ENCODE data around the gene RALGDS. TPM values are rescaled to one million over a fixed set of nuclear protein-coding genes. Genes with fewer than 3 reads are reported as not detected.
"Not testable (repeated sequence)": the region's sequence is repeated elsewhere in the genome, so short reads cannot be mapped to it uniquely, and the experiment has no call there.

The RALGDS gene
- 10 to 100 TPM; 56.4 to 58.9 TPM for total RNA-seq
- polyA plus RNA-seq (ENCODE audit: insufficient read length in 6 of 6): 10 to 100 TPM; 43.5 to 54.3 (median 48.2) TPM
- long read RNA-seq, donor 1, partial matches to known transcripts: 0 of 3 reads
- long read RNA-seq, donor 1, other reads (novel, unspliced or antisense): 0 of 3 reads
- long read RNA-seq, donor 2, full-length matches to known transcripts: 5 of 5 reads
- long read RNA-seq, donor 2, partial matches to known transcripts: 0 of 5 reads
- long read RNA-seq, donor 2, other reads (novel, unspliced or antisense): 0 of 5 reads
- long read RNA-seq, donor 3, partial matches to known transcripts: 0 of 6 reads
- long read RNA-seq, donor 3, other reads (novel, unspliced or antisense): 0 of 6 reads
- long read RNA-seq, donor 4, partial matches to known transcripts: 1 of 2 reads
- long read RNA-seq, donor 4, other reads (novel, unspliced or antisense): 1 of 2 reads
- long read RNA-seq, donor 5, partial matches to known transcripts: 0 of 4 reads
- long read RNA-seq, donor 5, other reads (novel, unspliced or antisense): 0 of 4 reads
- long read RNA-seq, donor 6, partial matches to known transcripts: 0 of 2 reads
- long read RNA-seq, donor 6, other reads (novel, unspliced or antisense): 0 of 2 reads
- long read RNA-seq, donor 7, partial matches to known transcripts: 8 of 10 reads
- long read RNA-seq, donor 7, other reads (novel, unspliced or antisense): 0 of 10 reads
- long read RNA-seq, donor 8, partial matches to known transcripts: 0 of 4 reads
- long read RNA-seq, donor 8, other reads (novel, unspliced or antisense): 0 of 4 reads
- long read RNA-seq, donor 9: 0 reads
- long read RNA-seq, donor 10, partial matches to known transcripts: 4 of 5 reads
- long read RNA-seq, donor 10, other reads (novel, unspliced or antisense): 0 of 5 reads
- long read RNA-seq, donor 11, full-length matches to known transcripts: 26 of 26 reads
- long read RNA-seq, donor 11, partial matches to known transcripts: 0 of 26 reads
- long read RNA-seq, donor 11, other reads (novel, unspliced or antisense): 0 of 26 reads
- long read RNA-seq, donor 12, partial matches to known transcripts: 0 of 6 reads
- long read RNA-seq, donor 12, other reads (novel, unspliced or antisense): 0 of 6 reads

- H3K4me1 ChIP-seq: peaks cover 32 to 90% of the 10 kb centered on the region in 2 donors
- intact Hi-C loops (cut with DNase I): no loop called here
- no peaks in the 10 kb centered on the region for H3K36me3 ChIP-seq
- TF ChIP-seq CTCF (IDR thresholded peaks at IDR 0.05): no peak
- DNase-seq (peak; percentile 71 to 97 (median 92)), ATAC-seq (peak; percentile 89)
- H3K27ac ChIP-seq: peak within 1 kb of the TSS; percentile 91 to 97
- no peaks in the 10 kb centered on the region for H3K27me3 ChIP-seq
- H3K9me3 ChIP-seq: no peaks in the 10 kb centered on the region
- H3K4me3 ChIP-seq: peak within 1 kb of the TSS; percentile 73 to 87
Measured at GRCh38 chr9:133121198-133121914, at the start of gene RALGDS. TSS of gene RALGDS (minus strand) at chr9:133121240. CDS start at chr9:133121154, 86 bp downstream.

GRCh38 chr9:133170716-133171115, 49.7 kb upstream of the RALGDS start:
- H3K4me1 ChIP-seq: no peaks in the 10 kb centered on the region
- intact Hi-C loops (cut with DNase I): no loop called here
- H3K36me3 ChIP-seq: no peaks in the 10 kb centered on the region
- peaks cover 0 to 11% of the 10 kb centered on the region in 2 donors for H3K27me3 ChIP-seq
- ATAC-seq: no peak
- DNase-seq: no peak
- no peak for TF ChIP-seq CTCF (IDR thresholded peaks at IDR 0.05)
- no peaks in the 10 kb centered on the region for H3K9me3 ChIP-seq
- H3K4me3 ChIP-seq: no peak overlapping the region
- no peak overlapping the region for H3K27ac ChIP-seq

GRCh38 chr9:133169687-133170086, 48.6 kb upstream of the RALGDS start:
- H3K36me3 ChIP-seq; H3K4me1 ChIP-seq; H3K4me3 ChIP-seq; H3K27ac ChIP-seq; intact Hi-C loops (cut with DNase I); DNase-seq; ATAC-seq; H3K9me3 ChIP-seq: not testable (repeated sequence)
- H3K27me3 ChIP-seq: peaks cover 0 to 11% of the 10 kb centered on the region in 2 donors

- ATAC-seq (no peak), DNase-seq (no peak)
- Histone ChIP-seq H3K4me1 (peaks cover 0 to 6% of the 10 kb centered on the region in 2 donors), H3K9me3 (no peaks in the 10 kb centered on the region), H3K4me3 (no peak overlapping the region), H3K27ac (no peak overlapping the region), H3K27me3 (peaks cover 0 to 13% of the 10 kb centered on the region in 2 donors), H3K36me3 (no peaks in the 10 kb centered on the region)
- intact Hi-C loops (cut with DNase I): no loop called here
- TF ChIP-seq CTCF (IDR thresholded peaks at IDR 0.05): no peak
Measured at GRCh38 chr9:133169102-133169501, 48.1 kb upstream of the RALGDS start.

GRCh38 chr9:133168432-133168831, 47.4 kb upstream of the RALGDS start:
- intact Hi-C loops (cut with DNase I): no loop called here

More at GRCh38 chr9:133168432-133168831, 47.4 kb upstream of the RALGDS start:
- peaks cover 0 to 20% of the 10 kb centered on the region in 2 donors for H3K27me3 ChIP-seq
- ATAC-seq (no peak), DNase-seq (no peak)
- no peaks in the 10 kb centered on the region for H3K9me3 ChIP-seq
- no peak overlapping the region for H3K4me3 ChIP-seq
- TF ChIP-seq CTCF (IDR thresholded peaks at IDR 0.05): no peak
- H3K27ac ChIP-seq: no peak overlapping the region
- H3K4me1 ChIP-seq: peaks cover 5 to 12% of the 10 kb centered on the region in 2 donors
- H3K36me3 ChIP-seq: no peaks in the 10 kb centered on the region
